H9 (cell line): ENCODE measurements around the gene KCNC2. TPM values are rescaled to one million over a fixed set of nuclear protein-coding genes. Genes with fewer than 3 reads are reported as not detected.

Source experiments
- DNase-seq: peaks from one replicate; pipeline ENCODE4 v3.0.0-alpha.2; 2017
- H2AFZ ChIP-seq: one replicate; pipeline ENCODE4 v1.6.1; 2013; ENCODE audit warnings: mild to moderate bottlenecking, low read length, control low read depth, moderate library complexity
- H2AK5ac ChIP-seq: 2 replicates; pipeline ENCODE4 v1.6.1; 2013; ENCODE audit warnings: low read length, control low read depth, mixed read lengths; ENCODE audit not compliant: insufficient read length
- H2BK120ac ChIP-seq: one replicate; pipeline ENCODE4 v1.6.1; 2013; ENCODE audit warnings: low read depth, mild to moderate bottlenecking, low read length, control low read depth, inconsistent platforms; ENCODE audit not compliant: poor library complexity, severe bottlenecking
- H2BK12ac ChIP-seq: 2 replicates; pipeline ENCODE4 v1.6.1; 2013; ENCODE audit warnings: low read length, control low read depth, mixed read lengths, low read depth; ENCODE audit not compliant: insufficient read length
- H2BK15ac ChIP-seq: 2 replicates; pipeline ENCODE4 v1.6.1; 2013; ENCODE audit warnings: low read depth, low read length, control low read depth
- H2BK20ac ChIP-seq: one replicate; pipeline ENCODE4 v1.6.1; 2013; ENCODE audit warnings: low read depth, mild to moderate bottlenecking, low read length, control low read depth, inconsistent platforms; ENCODE audit not compliant: poor library complexity, severe bottlenecking
- H2BK5ac ChIP-seq: 2 replicates; pipeline ENCODE4 v1.6.1; 2013; ENCODE audit warnings: low read length, control low read depth, mixed read lengths; ENCODE audit not compliant: insufficient read length
- H3K14ac ChIP-seq: 2 replicates; pipeline ENCODE4 v1.6.1; 2013; ENCODE audit warnings: low read length, control low read depth; ENCODE audit not compliant: insufficient read depth
- H3K18ac ChIP-seq: 2 replicates; pipeline ENCODE4 v1.6.1; 2013; ENCODE audit warnings: low read depth, mild to moderate bottlenecking, mixed read lengths, low read length, control low read depth; ENCODE audit not compliant: insufficient read length
- H3K23ac ChIP-seq: 2 replicates; pipeline ENCODE4 v1.6.1; 2013; ENCODE audit warnings: low read length, control low read depth, mixed read lengths, low read depth; ENCODE audit not compliant: insufficient read length
- H3K23me2 ChIP-seq: 2 replicates; pipeline ENCODE4 v1.6.1; 2013; ENCODE audit warnings: low read depth, mild to moderate bottlenecking, mixed read lengths, low read length, control low read depth; ENCODE audit not compliant: insufficient read length, poor library complexity, severe bottlenecking
- H3K27ac ChIP-seq: 2 replicates; pipeline ENCODE4 v1.5.1; 2013; ENCODE audit warnings: low read length, control low read depth, mixed read lengths, low read depth; ENCODE audit not compliant: insufficient read length
- H3K27me3 ChIP-seq: 2 replicates; pipeline ENCODE4 v1.6.1; 2013; ENCODE audit warnings: low read length, control low read depth, inconsistent platforms; ENCODE audit not compliant: insufficient read depth
- H3K4ac ChIP-seq: 2 replicates; pipeline ENCODE4 v1.6.1; 2013; ENCODE audit warnings: low read depth, mild to moderate bottlenecking, control low read depth, inconsistent platforms, low read length, moderate library complexity
- H3K4me1 ChIP-seq: 2 replicates; pipeline ENCODE4 v1.6.1; 2013; ENCODE audit warnings: low read length, control low read depth, inconsistent platforms; ENCODE audit not compliant: insufficient read depth
- H3K4me2 ChIP-seq: 2 replicates; pipeline ENCODE4 v1.6.1; 2013; ENCODE audit warnings: low read length, control low read depth, mixed read lengths; ENCODE audit not compliant: insufficient read length, insufficient read depth
- H3K56ac ChIP-seq: 2 replicates; pipeline ENCODE4 v1.6.1; 2013; ENCODE audit warnings: low read depth, mild to moderate bottlenecking, mixed read lengths, low read length, control low read depth; ENCODE audit not compliant: insufficient read length
- H3K79me1 ChIP-seq: 2 replicates; pipeline ENCODE4 v1.6.1; 2013; ENCODE audit warnings: low read depth, mild to moderate bottlenecking, moderate library complexity, low read length, control low read depth, inconsistent platforms; ENCODE audit not compliant: insufficient read depth, poor library complexity, severe bottlenecking
- H3K79me2 ChIP-seq: 2 replicates; pipeline ENCODE4 v1.6.1; 2013; ENCODE audit warnings: low read length, control low read depth, inconsistent platforms; ENCODE audit not compliant: insufficient read depth
- H3K9ac ChIP-seq: 2 replicates; pipeline ENCODE4 v1.6.1; 2013; ENCODE audit warnings: low read length, control low read depth, mixed read lengths; ENCODE audit not compliant: insufficient read length; ENCODE audit errors: extremely low read depth
- H3K9me3 ChIP-seq: one replicate; pipeline ENCODE4 v1.6.1; 2013; ENCODE audit warnings: low read depth, low read length, inconsistent platforms; ENCODE audit not compliant: control insufficient read depth
- H3T11ph ChIP-seq: one replicate; pipeline ENCODE4 v1.6.1; 2013; ENCODE audit warnings: mild to moderate bottlenecking, low read length, control low read depth, inconsistent platforms
- H4K20me1 ChIP-seq: one replicate; pipeline ENCODE4 v1.6.1; 2013; ENCODE audit not compliant: control insufficient read depth, insufficient read length, insufficient read depth
- H4K5ac ChIP-seq: 2 replicates; pipeline ENCODE4 v1.6.1; 2013; ENCODE audit warnings: low read depth, mild to moderate bottlenecking, mixed read lengths, low read length, control low read depth; ENCODE audit not compliant: insufficient read length
- H4K8ac ChIP-seq: replicated peaks from 2 replicates; pipeline ENCODE4 v1.6.1; 2013; ENCODE audit warnings: low read length, control low read depth, mixed read lengths, low read depth; ENCODE audit not compliant: insufficient read length
- H4K91ac ChIP-seq: 2 replicates; pipeline ENCODE4 v1.6.1; 2013; ENCODE audit warnings: low read depth, mild to moderate bottlenecking, moderate library complexity, mixed read lengths, low read length, control low read depth; ENCODE audit not compliant: insufficient read length
- H3K27ac Mint-ChIP-seq, 3 experiments: 2 replicates in 2 of 3; 3 replicates in 1 of 3; pipeline ENCODE4 v1.8.0; 2020 to 2021; ENCODE audit warnings: mixed read lengths in 3 of 3, mild to moderate bottlenecking in 1 of 3, moderate library complexity in 1 of 3
- H3K27me3 Mint-ChIP-seq: 2 replicates; pipeline ENCODE4 v1.8.0; 2021; ENCODE audit warnings: low read depth, mild to moderate bottlenecking, moderate library complexity, mixed read lengths
- H3K36me3 Mint-ChIP-seq, 3 experiments: 2 replicates in 2 of 3; 3 replicates in 1 of 3; pipeline ENCODE4 v1.8.0; 2020 to 2021; ENCODE audit warnings: low read depth in 3 of 3, mixed read lengths in 3 of 3; ENCODE audit not compliant: insufficient read depth in 1 of 3
- H3K4me1 Mint-ChIP-seq, 2 experiments: 2 replicates each; pipeline ENCODE4 v1.8.0; 2020; ENCODE audit warnings: mixed read lengths in 2 of 2
- H3K4me3 Mint-ChIP-seq, 2 experiments: 2 replicates in 1 of 2; 3 replicates in 1 of 2; pipeline ENCODE4 v1.8.0; 2020 to 2021; ENCODE audit warnings: mild to moderate bottlenecking in 2 of 2, mixed read lengths in 2 of 2, moderate library complexity in 1 of 2
- H3K9me3 Mint-ChIP-seq, 2 experiments: 2 replicates in 1 of 2; 3 replicates in 1 of 2; pipeline ENCODE4 v1.8.0; 2020; ENCODE audit warnings: mild to moderate bottlenecking in 2 of 2, mixed read lengths in 2 of 2, moderate library complexity in 1 of 2
- WGBS: extraction: QIAGEN DNeasy Blood & Tissue Kit; methylation state at CpG from one replicate; pipeline ENCODE4 v1.1.7; 2013; ENCODE audit warnings: missing lambda C conversion rate, low lambda C conversion rate, mixed read lengths; ENCODE audit not compliant: insufficient read length; ENCODE audit errors: extremely low coverage; 5-methylcytosine and 5-hydroxymethylcytosine counted together
- total RNA-seq: library from RNA; stranded (reverse); gene quantifications from 2 replicates; pipeline ENCODE4 v1.2.1, GENCODE V29; 2021
- TF ChIP-seq, protein P1 (sequence below): fragments of 200-600 bp; sonication (generic); conservative IDR thresholded peaks from 3 replicates; pipeline ENCODE4 v1.8.0; 2021; ENCODE audit warnings: antibody characterized with exemption, mild to moderate bottlenecking

Gene KCNC2
- total RNA-seq, 1 experiment from 2014 or later: not detected

DNA sequence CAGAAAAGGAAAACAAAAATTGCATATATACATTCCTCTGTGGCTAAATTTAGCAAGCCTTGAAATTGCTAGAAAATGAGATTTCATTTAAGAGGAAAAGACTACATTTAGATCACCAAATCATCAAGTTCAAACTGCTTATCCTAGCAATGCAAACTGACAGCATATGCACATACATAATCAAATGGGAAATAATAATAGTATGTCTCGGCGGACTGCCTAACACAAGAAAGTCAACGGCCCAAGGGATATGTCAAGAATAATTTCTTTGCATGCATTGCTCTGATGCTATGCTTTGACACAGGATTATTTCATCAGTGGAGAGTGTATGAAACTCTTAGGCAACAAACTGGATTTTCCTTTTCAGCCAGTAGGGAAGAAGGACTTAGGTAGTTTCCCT is 107.9 kb downstream of the KCNC2 start:
- no peak overlapping the region for H3K27ac Mint-ChIP-seq

More for the DNA sequence above, 107.9 kb downstream of the KCNC2 start:
- no peak overlapping the region for H3K18ac ChIP-seq
- H3K27ac ChIP-seq: no peak overlapping the region
- H3K4ac ChIP-seq: no peak overlapping the region
- H2BK5ac ChIP-seq: no peak overlapping the region
- no peak overlapping the region for H3K23ac ChIP-seq
- no peaks in the 10 kb centered on the region for H3K9me3 ChIP-seq
- WGBS: no CpG with 5 or more reads among the region's 3 CpGs
- DNase-seq: no peak
- H2BK120ac ChIP-seq: no peak overlapping the region
- H3K27me3 Mint-ChIP-seq: no peaks in the 10 kb centered on the region
- H4K5ac ChIP-seq: no peak overlapping the region
- H4K91ac ChIP-seq: no peak overlapping the region
- no peaks in the 10 kb centered on the region for H4K20me1 ChIP-seq
- no peak overlapping the region for H3K9ac ChIP-seq
- no peaks in the 10 kb centered on the region for H3K79me1 ChIP-seq
- H3K36me3 Mint-ChIP-seq: no peaks in the 10 kb centered on the region
- H3K23me2 ChIP-seq: no peaks in the 10 kb centered on the region
- no peak overlapping the region for H3K4me3 Mint-ChIP-seq
- no peak overlapping the region for H2AFZ ChIP-seq
- H2BK20ac ChIP-seq: no peak overlapping the region
- H3T11ph ChIP-seq: no peak overlapping the region
- H3K79me2 ChIP-seq: no peaks in the 10 kb centered on the region
- H3K14ac ChIP-seq: no peak overlapping the region
- TF ChIP-seq, protein P1, sequence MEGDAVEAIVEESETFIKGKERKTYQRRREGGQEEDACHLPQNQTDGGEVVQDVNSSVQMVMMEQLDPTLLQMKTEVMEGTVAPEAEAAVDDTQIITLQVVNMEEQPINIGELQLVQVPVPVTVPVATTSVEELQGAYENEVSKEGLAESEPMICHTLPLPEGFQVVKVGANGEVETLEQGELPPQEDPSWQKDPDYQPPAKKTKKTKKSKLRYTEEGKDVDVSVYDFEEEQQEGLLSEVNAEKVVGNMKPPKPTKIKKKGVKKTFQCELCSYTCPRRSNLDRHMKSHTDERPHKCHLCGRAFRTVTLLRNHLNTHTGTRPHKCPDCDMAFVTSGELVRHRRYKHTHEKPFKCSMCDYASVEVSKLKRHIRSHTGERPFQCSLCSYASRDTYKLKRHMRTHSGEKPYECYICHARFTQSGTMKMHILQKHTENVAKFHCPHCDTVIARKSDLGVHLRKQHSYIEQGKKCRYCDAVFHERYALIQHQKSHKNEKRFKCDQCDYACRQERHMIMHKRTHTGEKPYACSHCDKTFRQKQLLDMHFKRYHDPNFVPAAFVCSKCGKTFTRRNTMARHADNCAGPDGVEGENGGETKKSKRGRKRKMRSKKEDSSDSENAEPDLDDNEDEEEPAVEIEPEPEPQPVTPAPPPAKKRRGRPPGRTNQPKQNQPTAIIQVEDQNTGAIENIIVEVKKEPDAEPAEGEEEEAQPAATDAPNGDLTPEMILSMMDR: no peak
- no peaks in the 10 kb centered on the region for H3K27me3 ChIP-seq
- H3K9me3 Mint-ChIP-seq: no peaks in the 10 kb centered on the region
- no peak overlapping the region for H4K8ac ChIP-seq
- H3K4me1 ChIP-seq: no peaks in the 10 kb centered on the region
- H3K4me2 ChIP-seq: no peak overlapping the region
- no peak overlapping the region for H2BK12ac ChIP-seq
- H2BK15ac ChIP-seq: no peak overlapping the region
- no peaks in the 10 kb centered on the region for H3K4me1 Mint-ChIP-seq
- H3K56ac ChIP-seq: no peak overlapping the region
- no peak overlapping the region for H2AK5ac ChIP-seq
